Liver (tissue), 3 donors: Measurements from ENCODE around the gene F11.

Experiments used
- CTCF ChIP-seq: fragments of 150-350 bp; IDR thresholded peaks from 2 replicates; pipeline ENCODE4 v1.5.1; 2017; ENCODE audit warnings: improper control_type of control experiment, low read depth, low read length; ENCODE audit not compliant: missing input control
- HNF4A ChIP-seq, 2 donors: conservative IDR thresholded peaks; 2 replicates each; pipeline ENCODE4 v1.6.1; 2016; ENCODE audit warnings: antibody characterized with exemption in 2 of 2, mild to moderate bottlenecking in 2 of 2
- HNF4G ChIP-seq: IDR thresholded peaks from 2 replicates; pipeline ENCODE4 v1.6.1; 2016; ENCODE audit warnings: antibody characterized with exemption
- donor health status: healthy.
- donor health status: healthy.

- TF ChIP-seq HNF4G (no peak), HNF4A (conservative IDR thresholded peaks at IDR 0.05) (no peak), CTCF (no peak)
These were observed 10.9 kb upstream of the F11 start for GRCh38 chr4:186255122-186255521.
